Calu3 (cell line): ENCODE measurements around the gene CDKAL1. TPM values are rescaled to one million over a fixed set of nuclear protein-coding genes. Genes with fewer than 3 reads are reported as not detected.
"Not testable (repeated sequence)": the region's sequence is repeated elsewhere in the genome, so short reads cannot be mapped to it uniquely, and the experiment has no call there.

Experiments
- BruUV-seq: library from RNA; stranded (reverse); fragments of 400-500 nt; replicated peaks from 2 replicates; lab custom pipeline; 2021; lab: Mats Ljungman, UMichigan
- CTCF ChIA-PET: fragments of 300-600 bp; sonication (Branson Sonifier 250); formaldehyde crosslinking; loops from one replicate; lab custom pipeline; 2022; ENCODE audit warnings: antibody characterized with exemption; lab: Charles Lee
- DNase-seq: peaks from one replicate; pipeline ENCODE4 v3.0.0; 2022
- H3K27ac Mint-ChIP-seq: one replicate; pipeline ENCODE4 v1.8.0; 2022; ENCODE audit warnings: mixed read lengths; ENCODE audit not compliant: unreplicated experiment
- H3K27me3 Mint-ChIP-seq: one replicate; pipeline ENCODE4 v1.8.0; 2022; ENCODE audit warnings: mixed read lengths; ENCODE audit not compliant: unreplicated experiment
- H3K36me3 Mint-ChIP-seq: one replicate; pipeline ENCODE4 v1.8.0; 2022; ENCODE audit warnings: mild to moderate bottlenecking, moderate library complexity, mixed read lengths; ENCODE audit not compliant: insufficient read depth, unreplicated experiment
- H3K4me1 Mint-ChIP-seq: one replicate; pipeline ENCODE4 v1.8.0; 2022; ENCODE audit warnings: mild to moderate bottlenecking, low read depth, mixed read lengths; ENCODE audit not compliant: unreplicated experiment
- H3K4me3 Mint-ChIP-seq: one replicate; pipeline ENCODE4 v1.8.0; 2022; ENCODE audit warnings: mild to moderate bottlenecking, low read depth, moderate library complexity, mixed read lengths; ENCODE audit not compliant: unreplicated experiment
- H3K9me3 Mint-ChIP-seq: one replicate; pipeline ENCODE4 v1.8.0; 2022; ENCODE audit warnings: low read depth, mixed read lengths; ENCODE audit not compliant: unreplicated experiment
- CTCF ChIP-seq: fragments of 200-600 bp; IDR thresholded peaks from one replicate; pipeline ENCODE4 v1.8.0; 2022; ENCODE audit warnings: antibody characterized with exemption; ENCODE audit not compliant: unreplicated experiment
- intact Hi-C: fragments of 100-400 bp; cut with micrococcal nuclease; formaldehyde crosslinking; loops from one replicate; pipeline ENCODE4 v1.10.0; 2022; ENCODE audit not compliant: unreplicated experiment
- total RNA-seq: library from RNA; stranded (reverse); gene quantifications from 2 replicates; pipeline ENCODE4 v1.2.3, GENCODE V29; 2022

CDKAL1 gene
- total RNA-seq, 1 experiment from 2014 or later: 39.6 TPM

- H3K4me1 Mint-ChIP-seq: peaks cover 7% of the 10 kb centered on the region
- H3K4me3 Mint-ChIP-seq: no peak overlapping the region
- no TSS peak for BruUV-seq
- no peak for DNase-seq
- H3K9me3 Mint-ChIP-seq: no peaks in the 10 kb centered on the region
- H3K27me3 Mint-ChIP-seq: no peaks in the 10 kb centered on the region
- TF ChIP-seq CTCF: no peak
- CTCF ChIA-PET: no interaction called here
- H3K36me3 Mint-ChIP-seq: no peaks in the 10 kb centered on the region
- no peak overlapping the region for H3K27ac Mint-ChIP-seq
- intact Hi-C loops: no loop called here
Measured at GRCh38 chr6:20582586-20583443, 48.6 kb downstream of the CDKAL1 start.

GRCh38 chr6:20583444-20583800 lies 49.2 kb downstream of the CDKAL1 start:
- TF ChIP-seq CTCF: no peak
- DNase-seq: no peak
- Mint-ChIP-seq H3K27me3 (no peaks in the 10 kb centered on the region), H3K36me3 (no peaks in the 10 kb centered on the region), H3K9me3 (no peaks in the 10 kb centered on the region), H3K4me1 (peaks cover 7% of the 10 kb centered on the region), H3K4me3 (no peak overlapping the region), H3K27ac (no peak overlapping the region)
- no TSS peak for BruUV-seq
- intact Hi-C loops: no loop called here
- CTCF ChIA-PET: interaction anchor here (0.7 kb wide), 1 partner anchor 8 kb away, joined by 4 read pairs; no protein-coding TSS in a partner anchor

- CTCF ChIA-PET: interaction anchor here (0.7 kb wide), 1 partner anchor 9 kb away, joined by 4 read pairs; no protein-coding TSS in a partner anchor
- no peak overlapping the region for H3K27ac Mint-ChIP-seq
- intact Hi-C loops: no loop called here
Measured at GRCh38 chr6:20584100-20584731, 50.0 kb downstream of the CDKAL1 start.

GRCh38 chr6:20589266-20589665 lies 55.0 kb downstream of the CDKAL1 start:
- Mint-ChIP-seq H3K9me3 (peaks cover 8% of the 10 kb centered on the region), H3K36me3 (no peaks in the 10 kb centered on the region), H3K4me3 (no peak overlapping the region), H3K4me1 (no peaks in the 10 kb centered on the region), H3K27ac (peak overlapping the region; percentile 23), H3K27me3 (no peaks in the 10 kb centered on the region)
- peak; percentile 8 for DNase-seq
- TF ChIP-seq CTCF: no peak
- BruUV-seq: no TSS peak
- CTCF ChIA-PET: interaction anchor here (1.6 kb wide), 1 partner anchor 16 kb away, joined by 4 read pairs; no protein-coding TSS in a partner anchor
- intact Hi-C loops: loop anchor here (5.0 kb wide), 1 partner anchor 63 kb away; no protein-coding TSS in a partner anchor

More at GRCh38 chr6:20584100-20584731, 50.0 kb downstream of the CDKAL1 start:
- no TSS peak for BruUV-seq
- DNase-seq: no peak
- H3K4me1 Mint-ChIP-seq: peaks cover 7% of the 10 kb centered on the region
- no peaks in the 10 kb centered on the region for H3K27me3 Mint-ChIP-seq
- H3K9me3 Mint-ChIP-seq: no peaks in the 10 kb centered on the region
- no peak overlapping the region for H3K4me3 Mint-ChIP-seq
- H3K36me3 Mint-ChIP-seq: no peaks in the 10 kb centered on the region
- no peak for TF ChIP-seq CTCF

GRCh38 chr6:20590476-20590875 lies 56.2 kb downstream of the CDKAL1 start:
- H3K27ac Mint-ChIP-seq, H3K4me3 Mint-ChIP-seq, DNase-seq, H3K27me3 Mint-ChIP-seq, CTCF ChIA-PET, H3K36me3 Mint-ChIP-seq, H3K4me1 Mint-ChIP-seq, BruUV-seq: not testable (repeated sequence)
- intact Hi-C loops: loop anchor here (5.0 kb wide), 1 partner anchor 97 kb away; no protein-coding TSS in a partner anchor
- peaks cover 10% of the 10 kb centered on the region for H3K9me3 Mint-ChIP-seq

- H3K36me3 Mint-ChIP-seq, H3K4me1 Mint-ChIP-seq, H3K27me3 Mint-ChIP-seq, DNase-seq, H3K27ac Mint-ChIP-seq, CTCF ChIA-PET, BruUV-seq, H3K4me3 Mint-ChIP-seq: not testable (repeated sequence)
- intact Hi-C loops: loop anchor here (5.0 kb wide), 1 partner anchor 93 kb away; no protein-coding TSS in a partner anchor
- peaks cover 11% of the 10 kb centered on the region for H3K9me3 Mint-ChIP-seq
Measured at GRCh38 chr6:20594299-20594853, 60.1 kb downstream of the CDKAL1 start.
